HCT116 (cell line): ENCODE data around the gene PDE4B. TPM values are rescaled to one million over a fixed set of nuclear protein-coding genes. Genes with fewer than 3 reads are reported as not detected.

ENCODE experiments used
- ATAC-seq: fragments of 200-7000 bp; cut with Tn5 transposase; 2 replicates; pipeline ENCODE4 v1.9.1; 2020; ENCODE audit warnings: mild to moderate bottlenecking, moderate library complexity
- BruUV-seq: library from RNA; stranded (reverse); fragments of 400-500 nt; replicated peaks from 2 replicates; lab custom pipeline; 2021; lab: Mats Ljungman, UMichigan
- CTCF ChIA-PET: fragments of 300-600 bp; sonication (Branson Sonifier 250); formaldehyde crosslinking; loops from one replicate; lab custom pipeline; 2021; ENCODE audit warnings: antibody characterized with exemption; lab: Charles Lee
- POLR2A ChIA-PET: fragments of 300-600, 350-600 bp; sonication (Branson Sonifier 250); formaldehyde crosslinking; loops from one replicate; lab custom pipeline; 2021; ENCODE audit warnings: antibody characterized with exemption; lab: Charles Lee
- RAD21 ChIA-PET, 2 experiments: fragments of 300-600 bp; sonication (Branson Sonifier 250); formaldehyde crosslinking; loops; one replicate each; lab custom pipeline; 2023; ENCODE audit warnings: low total read pairs in 2 of 2; ENCODE audit not compliant: uncharacterized antibody in 2 of 2, unreplicated experiment in 2 of 2, low non-redundant PET in 1 of 2; lab: Charles Lee
- DNase-seq: peaks from one replicate; pipeline ENCODE4 v3.0.0-alpha.2; 2010; ENCODE audit warnings: low read depth, low spot score
- H2AFZ ChIP-seq: fragments of 200-600 bp; shearing (Covaris generic), sonication (generic); 2 replicates; pipeline ENCODE4 v1.6.1; 2017; ENCODE audit warnings: low read depth, mixed run types, mixed read lengths, antibody characterized with exemption, low read length; ENCODE audit not compliant: poor library complexity, severe bottlenecking
- H3K27ac ChIP-seq: 2 replicates; pipeline ENCODE4 v1.5.1; 2012; ENCODE audit warnings: low read depth, low read length
- H3K27me3 ChIP-seq: fragments of 200-600 bp; sonication (generic); 2 replicates; pipeline ENCODE4 v1.6.1; 2016; ENCODE audit warnings: mixed run types, low read length, mixed read lengths; ENCODE audit not compliant: insufficient read depth
- H3K36me3 ChIP-seq, 2 experiments: fragments of 200-500 bp in 1 of 2; fragments of 200-600 bp in 1 of 2; sonication (Bioruptor generic) in 1 of 2; sonication (generic) in 1 of 2; 2 replicates each; pipeline versions ENCODE4 v1.5.1 to v1.6.1; 2014 to 2016; ENCODE audit warnings: low read length in 2 of 2, inconsistent platforms in 1 of 2, mixed read lengths in 1 of 2, mixed run types in 1 of 2; ENCODE audit not compliant: insufficient read depth in 2 of 2, control insufficient read depth in 1 of 2
- H3K4me1 ChIP-seq, 2 experiments: fragments of 200-600 bp in 1 of 2; sonication (generic) in 1 of 2; 2 replicates each; pipeline versions ENCODE4 v1.5.1 to v1.6.1; 2012 to 2017; ENCODE audit warnings: low read length in 2 of 2, inconsistent platforms in 1 of 2, mild to moderate bottlenecking in 1 of 2, mixed read lengths in 1 of 2, mixed run types in 1 of 2, moderate library complexity in 1 of 2; ENCODE audit not compliant: insufficient read depth in 2 of 2, control insufficient read depth in 1 of 2
- H3K4me2 ChIP-seq: fragments of 200-600 bp; sonication (generic); 2 replicates; pipeline ENCODE4 v1.6.1; 2017; ENCODE audit warnings: mixed run types, low read length, mixed read lengths
- H3K4me3 ChIP-seq, 2 experiments: fragments of 200-600 bp in 1 of 2; sonication (generic) in 1 of 2; replicated peaks in 1 of 2; 2 replicates each; pipeline ENCODE4 v1.5.1; 2011 to 2016; ENCODE audit warnings: low read length in 2 of 2, control low read depth in 1 of 2, low read depth in 1 of 2, mild to moderate bottlenecking in 1 of 2, mixed read lengths in 1 of 2, mixed run types in 1 of 2
- H3K79me2 ChIP-seq: fragments of 200-600 bp; sonication (generic); 2 replicates; pipeline ENCODE4 v1.6.1; 2017; ENCODE audit warnings: mild to moderate bottlenecking, mixed run types, low read length, moderate library complexity, mixed read lengths; ENCODE audit not compliant: insufficient read depth
- H3K9ac ChIP-seq: fragments of 200-600 bp; sonication (generic); 2 replicates; pipeline ENCODE4 v1.6.1; 2016; ENCODE audit warnings: low read length, mixed read lengths
- H3K9me2 ChIP-seq: fragments of 200-600 bp; sonication (generic), shearing (Covaris generic); 2 replicates; pipeline ENCODE4 v1.6.1; 2017; ENCODE audit warnings: mixed run types, mild to moderate bottlenecking, moderate library complexity; ENCODE audit not compliant: insufficient read depth
- H3K9me3 ChIP-seq, 2 experiments: fragments of 200-500 bp in 1 of 2; fragments of 200-600 bp in 1 of 2; sonication (Bioruptor generic) in 1 of 2; sonication (generic) in 1 of 2; 2 replicates each; pipeline ENCODE4 v1.6.1; 2014 to 2017; ENCODE audit warnings: low read length in 2 of 2, mixed read lengths in 2 of 2, inconsistent platforms in 1 of 2, low read depth in 1 of 2, mild to moderate bottlenecking in 1 of 2, mixed run types in 1 of 2, moderate library complexity in 1 of 2; ENCODE audit not compliant: control insufficient read depth in 1 of 2, insufficient read depth in 1 of 2
- H4K20me1 ChIP-seq: fragments of 200-600 bp; sonication (generic), shearing (Covaris generic); 2 replicates; pipeline ENCODE4 v1.6.1; 2017; ENCODE audit warnings: mixed run types, mild to moderate bottlenecking, moderate library complexity; ENCODE audit not compliant: insufficient read depth
- CBX3 ChIP-seq: IDR thresholded peaks from 2 replicates; pipeline ENCODE4 v1.6.1; 2012; ENCODE audit warnings: low read depth
- CTCF ChIP-seq, 3 experiments: fragments of 200-600 bp in 1 of 3; sonication (generic) in 1 of 3; IDR thresholded peaks in 2 of 3; conservative IDR thresholded peaks in 1 of 3; 2 replicates each; pipeline ENCODE4 v1.5.1; 2012 to 2017; ENCODE audit warnings: low read depth in 2 of 3, low read length in 2 of 3, antibody characterized with exemption in 1 of 3, borderline replicate concordance in 1 of 3, control low read depth in 1 of 3, mild to moderate bottlenecking in 1 of 3, mixed read lengths in 1 of 3, mixed run types in 1 of 3, moderate library complexity in 1 of 3; ENCODE audit not compliant: insufficient read depth in 1 of 3
- EGR1 ChIP-seq: IDR thresholded peaks from 2 replicates; pipeline ENCODE4 v1.6.1; 2012; ENCODE audit warnings: low read depth
- EZH2 ChIP-seq: fragments of 200-600 bp; sonication (generic); IDR thresholded peaks from 2 replicates; pipeline ENCODE4 v1.6.1; 2017; ENCODE audit warnings: antibody characterized with exemption, mixed run types
- EZH2phosphoT487 ChIP-seq: fragments of 200-600 bp; IDR thresholded peaks from 2 replicates; pipeline ENCODE4 v1.6.1; 2018; ENCODE audit warnings: antibody characterized with exemption, borderline replicate concordance
- FOSL1 ChIP-seq: IDR thresholded peaks from 2 replicates; pipeline ENCODE4 v1.6.1; 2012; ENCODE audit warnings: low read depth
- JUND ChIP-seq: IDR thresholded peaks from 2 replicates; pipeline ENCODE4 v1.6.1; 2012
- MAX ChIP-seq: IDR thresholded peaks from 2 replicates; pipeline ENCODE4 v1.6.1; 2012
- POLR2A ChIP-seq: IDR thresholded peaks from 2 replicates; pipeline ENCODE4 v1.7.0; 2011; ENCODE audit warnings: borderline replicate concordance; ENCODE audit not compliant: insufficient read depth, insufficient read length; ENCODE audit errors: extremely low read depth
- POLR2AphosphoS5 ChIP-seq: IDR thresholded peaks from 2 replicates; pipeline ENCODE4 v1.6.1; 2011; ENCODE audit warnings: mild to moderate bottlenecking, low read depth, low read length, moderate library complexity
- RAD21 ChIP-seq: IDR thresholded peaks from 2 replicates; pipeline ENCODE4 v1.6.1; 2012; ENCODE audit warnings: low read depth, mild to moderate bottlenecking
- SIN3A ChIP-seq: IDR thresholded peaks from 2 replicates; pipeline ENCODE4 v1.6.1; 2012; ENCODE audit warnings: low read depth
- SRF ChIP-seq: IDR thresholded peaks from 2 replicates; pipeline ENCODE4 v1.6.1; 2012; ENCODE audit warnings: low read depth
- TCF7L2 ChIP-seq: IDR thresholded peaks from 2 replicates; pipeline ENCODE4 v1.7.0; 2011; ENCODE audit warnings: borderline replicate concordance, inconsistent platforms; ENCODE audit not compliant: insufficient read depth, insufficient read length; ENCODE audit errors: extremely low read depth
- YY1 ChIP-seq: IDR thresholded peaks from 2 replicates; pipeline ENCODE4 v1.6.1; 2011; ENCODE audit warnings: low read length, low read depth, moderate library complexity, mild to moderate bottlenecking; ENCODE audit not compliant: insufficient replicate concordance; ENCODE audit errors: extremely low read depth
- ZBTB33 ChIP-seq: IDR thresholded peaks from 2 replicates; pipeline ENCODE4 v1.6.1; 2011; ENCODE audit warnings: mild to moderate bottlenecking, low read length, moderate library complexity; ENCODE audit not compliant: insufficient replicate concordance; ENCODE audit errors: extremely low read depth
- intact Hi-C: fragments of 100-400 bp; cut with micrococcal nuclease; formaldehyde crosslinking; loops from 2 replicates; pipeline ENCODE4 v1.10.0; 2022
- total RNA-seq: library from RNA; stranded (reverse); gene quantifications from one replicate; pipeline ENCODE4 v1.2.1, GENCODE V29; 2021; ENCODE audit not compliant: unreplicated experiment
- TF ChIP-seq, protein P1 (sequence below): IDR thresholded peaks from 2 replicates; pipeline ENCODE4 v1.6.1; 2012
- TF ChIP-seq, protein P2 (sequence below): IDR thresholded peaks from 2 replicates; pipeline ENCODE4 v1.6.1; 2012; ENCODE audit warnings: low read depth

The PDE4B gene
- total RNA-seq, 1 experiment from 2014 or later = 76.9 TPM

GRCh38 chr1:66176832-66177231, 384.1 kb downstream of the PDE4B start:
- CTCF ChIA-PET = no interaction called here
- ATAC-seq = peak; percentile 54

More at GRCh38 chr1:66176832-66177231, 384.1 kb downstream of the PDE4B start:
- Histone ChIP-seq H3K9me3 (no peaks in the 10 kb centered on the region), H3K9ac (no peak overlapping the region), H3K79me2 (no peaks in the 10 kb centered on the region), H3K27ac (no peak overlapping the region), H3K36me3 (no peaks in the 10 kb centered on the region), H3K4me1 (no peaks in the 10 kb centered on the region; a peak in 2 of 4 replicates), H3K4me2 (no peak overlapping the region), H2AFZ (peak overlapping the region; percentile 12), H3K9me2 (no peaks in the 10 kb centered on the region), H4K20me1 (no peaks in the 10 kb centered on the region), H3K4me3 (no peak overlapping the region), H3K27me3 (no peaks in the 10 kb centered on the region)
- DNase-seq = no peak
- RAD21 ChIA-PET = no interaction called here
- no peak for TF ChIP-seq EZH2phosphoT487
- no peak for TF ChIP-seq CBX3
- no peak for TF ChIP-seq JUND
- TF ChIP-seq SIN3A = no peak
- no peak for TF ChIP-seq EZH2
- TF ChIP-seq, protein P1, sequence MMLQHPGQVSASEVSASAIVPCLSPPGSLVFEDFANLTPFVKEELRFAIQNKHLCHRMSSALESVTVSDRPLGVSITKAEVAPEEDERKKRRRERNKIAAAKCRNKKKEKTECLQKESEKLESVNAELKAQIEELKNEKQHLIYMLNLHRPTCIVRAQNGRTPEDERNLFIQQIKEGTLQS = no peak
- no peak for TF ChIP-seq TCF7L2
- TF ChIP-seq, protein P2, sequence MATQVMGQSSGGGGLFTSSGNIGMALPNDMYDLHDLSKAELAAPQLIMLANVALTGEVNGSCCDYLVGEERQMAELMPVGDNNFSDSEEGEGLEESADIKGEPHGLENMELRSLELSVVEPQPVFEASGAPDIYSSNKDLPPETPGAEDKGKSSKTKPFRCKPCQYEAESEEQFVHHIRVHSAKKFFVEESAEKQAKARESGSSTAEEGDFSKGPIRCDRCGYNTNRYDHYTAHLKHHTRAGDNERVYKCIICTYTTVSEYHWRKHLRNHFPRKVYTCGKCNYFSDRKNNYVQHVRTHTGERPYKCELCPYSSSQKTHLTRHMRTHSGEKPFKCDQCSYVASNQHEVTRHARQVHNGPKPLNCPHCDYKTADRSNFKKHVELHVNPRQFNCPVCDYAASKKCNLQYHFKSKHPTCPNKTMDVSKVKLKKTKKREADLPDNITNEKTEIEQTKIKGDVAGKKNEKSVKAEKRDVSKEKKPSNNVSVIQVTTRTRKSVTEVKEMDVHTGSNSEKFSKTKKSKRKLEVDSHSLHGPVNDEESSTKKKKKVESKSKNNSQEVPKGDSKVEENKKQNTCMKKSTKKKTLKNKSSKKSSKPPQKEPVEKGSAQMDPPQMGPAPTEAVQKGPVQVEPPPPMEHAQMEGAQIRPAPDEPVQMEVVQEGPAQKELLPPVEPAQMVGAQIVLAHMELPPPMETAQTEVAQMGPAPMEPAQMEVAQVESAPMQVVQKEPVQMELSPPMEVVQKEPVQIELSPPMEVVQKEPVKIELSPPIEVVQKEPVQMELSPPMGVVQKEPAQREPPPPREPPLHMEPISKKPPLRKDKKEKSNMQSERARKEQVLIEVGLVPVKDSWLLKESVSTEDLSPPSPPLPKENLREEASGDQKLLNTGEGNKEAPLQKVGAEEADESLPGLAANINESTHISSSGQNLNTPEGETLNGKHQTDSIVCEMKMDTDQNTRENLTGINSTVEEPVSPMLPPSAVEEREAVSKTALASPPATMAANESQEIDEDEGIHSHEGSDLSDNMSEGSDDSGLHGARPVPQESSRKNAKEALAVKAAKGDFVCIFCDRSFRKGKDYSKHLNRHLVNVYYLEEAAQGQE = no peak
- TF ChIP-seq EGR1 = no peak
- TF ChIP-seq CTCF (IDR thresholded peaks at IDR 0.05 in 2 of 3, conservative IDR thresholded peaks at IDR 0.05 in 1 of 3; ENCODE audit: borderline replicate concordance in 1 of 3, insufficient read depth in 1 of 3, low read depth in 2 of 3, low read length in 2 of 3) = no peak
- no peak for TF ChIP-seq POLR2A
- no peak for TF ChIP-seq RAD21
- TF ChIP-seq POLR2AphosphoS5 = no peak
- no peak for TF ChIP-seq ZBTB33
- TF ChIP-seq FOSL1 = no peak
- no peak for TF ChIP-seq MAX
- TF ChIP-seq SRF = no peak
- no peak for TF ChIP-seq YY1
- intact Hi-C loops = no loop called here
- POLR2A ChIA-PET = no interaction called here
- BruUV-seq = no TSS peak
